Cardiac fibroblast (primary cell): ENCODE results near the gene PCDH18.
"Not testable (repeated sequence)": the region's sequence is repeated elsewhere in the genome, so short reads cannot be mapped to it uniquely, and the experiment has no call there.

Source experiments
- DNase-seq, 2 donors: peaks; one replicate each; pipeline versions ENCODE4 v3.0.0 to v3.0.0-alpha.2; 2010; ENCODE audit warnings: low read depth in 2 of 2
- H3K4me3 ChIP-seq, 2 donors: replicated peaks in 1 of 2; 1 replicate in 1 of 2; 2 replicates in 1 of 2; pipeline ENCODE4 v1.5.1; 2011; ENCODE audit warnings: low read depth in 2 of 2, low read length in 2 of 2, mild to moderate bottlenecking in 2 of 2, moderate library complexity in 1 of 2
- TF ChIP-seq, protein P1 (sequence below): IDR thresholded peaks from one replicate; pipeline ENCODE4 v1.5.1; 2011; ENCODE audit warnings: low read depth, mild to moderate bottlenecking, low read length, inconsistent platforms

Gene PCDH18

DNA sequence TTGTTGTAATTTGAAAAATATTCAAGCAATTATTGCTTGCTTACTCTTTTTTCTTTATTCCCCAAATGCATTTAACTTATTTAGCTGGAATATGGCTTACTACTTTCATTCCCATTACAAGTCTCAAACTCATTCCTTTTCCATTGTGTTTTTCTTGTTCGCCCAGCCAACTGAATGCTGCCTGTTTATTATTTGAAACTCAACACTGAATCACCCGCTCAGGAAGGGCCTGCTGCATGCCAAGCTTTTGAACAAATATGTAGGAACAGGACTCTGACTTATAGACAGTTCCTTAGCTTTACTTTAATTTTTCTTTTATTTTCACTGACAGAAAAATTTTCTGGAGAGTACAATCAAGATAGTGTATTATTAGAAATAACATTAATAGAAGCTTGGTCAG is 12.9 kb downstream of the PCDH18 start:
- DNase-seq, result peak; percentile 73 to 87
- no peak overlapping the region for H3K4me3 ChIP-seq
- TF ChIP-seq, protein P1, sequence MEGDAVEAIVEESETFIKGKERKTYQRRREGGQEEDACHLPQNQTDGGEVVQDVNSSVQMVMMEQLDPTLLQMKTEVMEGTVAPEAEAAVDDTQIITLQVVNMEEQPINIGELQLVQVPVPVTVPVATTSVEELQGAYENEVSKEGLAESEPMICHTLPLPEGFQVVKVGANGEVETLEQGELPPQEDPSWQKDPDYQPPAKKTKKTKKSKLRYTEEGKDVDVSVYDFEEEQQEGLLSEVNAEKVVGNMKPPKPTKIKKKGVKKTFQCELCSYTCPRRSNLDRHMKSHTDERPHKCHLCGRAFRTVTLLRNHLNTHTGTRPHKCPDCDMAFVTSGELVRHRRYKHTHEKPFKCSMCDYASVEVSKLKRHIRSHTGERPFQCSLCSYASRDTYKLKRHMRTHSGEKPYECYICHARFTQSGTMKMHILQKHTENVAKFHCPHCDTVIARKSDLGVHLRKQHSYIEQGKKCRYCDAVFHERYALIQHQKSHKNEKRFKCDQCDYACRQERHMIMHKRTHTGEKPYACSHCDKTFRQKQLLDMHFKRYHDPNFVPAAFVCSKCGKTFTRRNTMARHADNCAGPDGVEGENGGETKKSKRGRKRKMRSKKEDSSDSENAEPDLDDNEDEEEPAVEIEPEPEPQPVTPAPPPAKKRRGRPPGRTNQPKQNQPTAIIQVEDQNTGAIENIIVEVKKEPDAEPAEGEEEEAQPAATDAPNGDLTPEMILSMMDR, result no peak

DNA sequence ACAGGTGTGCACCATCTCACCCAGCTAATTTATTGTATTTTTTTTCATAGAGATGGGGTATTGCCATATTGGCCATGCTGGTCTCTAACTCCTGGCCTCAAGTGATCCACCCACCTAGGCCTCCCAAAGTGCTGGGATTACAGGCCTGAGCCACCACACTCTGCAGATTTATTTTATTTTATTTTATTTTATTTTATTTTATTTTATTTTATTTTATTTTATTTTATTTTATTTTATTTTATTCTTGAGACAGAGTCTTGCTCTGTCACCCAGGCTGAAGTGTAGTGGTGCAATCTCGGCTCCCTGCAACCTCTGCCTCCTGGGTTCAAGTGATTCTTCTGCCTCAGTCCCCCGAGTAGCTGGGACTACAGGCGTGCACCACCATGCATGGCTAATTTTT is 15.0 kb downstream of the PCDH18 start:
- H3K4me3 ChIP-seq, DNase-seq: not testable (repeated sequence)

DNA sequence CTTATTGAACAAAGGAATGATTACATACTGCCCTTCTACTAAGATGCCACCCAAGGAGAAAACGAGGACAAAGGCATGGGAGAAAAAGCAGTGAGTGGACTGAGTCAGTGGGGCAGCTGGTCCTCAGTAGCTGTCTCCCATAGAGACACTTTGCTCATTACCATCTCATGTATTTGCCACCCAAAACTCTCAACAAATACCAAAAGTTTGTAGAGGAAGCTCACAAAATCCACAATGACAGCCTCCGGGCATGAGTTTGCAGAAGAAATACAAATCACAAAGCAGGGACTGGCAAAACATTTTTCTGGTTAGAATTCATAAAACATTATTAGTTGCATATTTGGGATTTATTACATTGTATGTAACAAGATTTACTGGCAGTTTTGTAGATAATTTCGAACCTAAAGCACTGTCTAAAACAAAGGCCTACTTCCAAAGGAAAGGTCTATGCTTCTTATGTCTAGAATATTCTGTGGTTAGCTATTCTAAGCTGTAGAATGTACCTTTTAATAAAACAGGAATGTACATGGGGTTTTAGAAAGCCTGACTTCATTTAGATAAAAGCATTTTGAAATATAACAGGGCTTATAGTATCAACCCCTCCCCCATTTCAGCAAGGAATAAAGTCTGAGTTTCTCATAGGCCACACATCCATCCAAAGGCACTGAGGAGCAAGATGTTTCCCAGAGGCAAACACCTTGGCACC is 17.7 kb downstream of the PCDH18 start:
- DNase-seq, result no peak
- TF ChIP-seq, protein P1, result no peak
- H3K4me3 ChIP-seq, result no peak overlapping the region

DNA sequence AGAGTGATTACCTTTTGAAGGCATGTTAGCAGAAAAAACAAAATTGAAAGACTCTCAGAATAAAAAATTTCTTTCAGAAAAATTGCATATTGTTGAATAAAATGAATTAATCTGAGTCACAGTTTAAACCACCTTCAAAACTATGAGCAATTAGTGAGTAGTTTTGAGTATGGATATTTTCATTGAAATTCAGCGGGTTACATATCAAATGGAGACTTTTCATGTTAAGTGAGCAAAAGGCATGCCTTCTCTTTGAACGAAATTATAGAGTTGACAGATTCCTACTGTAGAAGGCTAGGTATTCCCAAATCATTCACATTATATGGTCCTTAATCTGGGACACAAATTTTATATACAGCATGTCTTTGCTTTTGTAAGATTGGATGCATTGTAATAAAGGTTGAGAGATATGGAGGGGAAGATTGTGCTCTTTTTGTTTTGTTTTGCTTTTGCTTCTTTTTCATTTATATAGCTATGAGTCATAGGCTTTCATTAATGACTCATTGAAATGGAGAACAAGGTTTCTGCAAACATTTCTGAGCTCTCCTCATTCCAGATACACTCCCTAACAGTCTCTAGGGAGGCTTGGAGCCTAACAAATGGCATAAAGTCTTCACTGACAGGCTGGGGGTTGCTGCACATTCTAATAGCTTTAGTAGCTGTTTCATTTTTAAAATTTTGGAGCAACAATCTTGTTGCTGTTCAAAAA is 21.6 kb downstream of the PCDH18 start:
- DNase-seq, result peak; percentile 98
- TF ChIP-seq, protein P1, result no peak
- H3K4me3 ChIP-seq, result peak overlapping the region in 1 of 2 donors; percentile 19

DNA sequence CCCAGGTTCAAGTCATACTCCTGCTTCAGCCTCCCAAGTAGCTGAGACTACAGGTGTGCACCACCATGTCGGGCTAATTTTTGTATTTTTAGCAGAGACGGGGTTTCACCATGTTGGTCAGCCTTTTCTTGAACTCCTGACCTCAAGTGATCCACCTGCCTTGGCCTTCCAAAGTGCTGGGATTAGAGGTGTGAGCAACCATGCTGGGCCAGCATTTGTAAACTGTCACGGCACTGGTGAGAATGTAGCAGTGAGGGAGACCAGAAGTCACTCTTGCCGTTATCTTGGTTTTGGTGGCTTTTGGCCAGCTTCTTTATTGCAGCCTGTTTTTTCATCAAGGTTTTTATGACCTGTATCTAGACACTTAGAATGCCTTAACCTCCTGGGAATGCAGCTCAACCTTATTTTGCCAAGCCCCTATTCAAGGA is 22.4 kb downstream of the PCDH18 start:
- TF ChIP-seq, protein P1, result no peak
- H3K4me3 ChIP-seq, result no peak overlapping the region
- peak; percentile 28 to 39 for DNase-seq

DNA sequence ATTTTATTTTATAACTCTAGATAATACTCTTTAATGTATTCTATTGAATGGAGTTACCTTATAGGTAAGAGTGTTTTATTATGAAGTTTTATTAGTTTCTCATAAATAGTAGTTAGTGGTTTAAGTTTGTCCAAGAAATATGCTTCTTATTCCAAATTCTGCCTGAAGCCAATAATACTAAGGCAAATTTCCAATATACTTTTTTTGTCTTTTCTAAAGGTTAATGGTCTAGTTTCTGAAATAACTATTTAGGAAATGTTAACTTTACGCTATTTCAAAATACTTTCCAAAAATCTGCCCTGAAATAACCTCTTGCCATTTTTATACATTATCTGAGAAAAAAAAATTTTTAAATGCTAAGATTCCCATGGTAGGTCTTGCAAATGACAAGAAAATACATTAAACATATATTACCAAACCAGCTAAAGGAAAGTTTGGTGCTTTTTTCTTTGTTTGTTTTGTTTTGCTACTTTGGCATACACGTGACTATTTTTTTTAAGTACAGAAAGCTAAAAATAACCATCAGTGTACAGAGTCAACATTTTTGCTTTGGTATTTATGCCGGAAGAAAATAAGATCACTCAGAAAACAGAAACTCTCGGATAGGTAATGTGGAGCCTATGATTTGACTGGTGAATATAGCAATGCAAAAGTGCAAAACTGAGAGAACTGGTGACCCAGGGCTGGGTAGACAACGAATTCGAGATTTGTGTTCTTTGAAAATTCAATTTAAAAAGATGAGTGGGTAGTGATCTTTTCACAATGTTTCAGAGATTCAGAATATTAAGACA is 29.8 kb downstream of the PCDH18 start:
- no peak for DNase-seq
- no peak overlapping the region for H3K4me3 ChIP-seq
- TF ChIP-seq, protein P1, result no peak

DNA sequence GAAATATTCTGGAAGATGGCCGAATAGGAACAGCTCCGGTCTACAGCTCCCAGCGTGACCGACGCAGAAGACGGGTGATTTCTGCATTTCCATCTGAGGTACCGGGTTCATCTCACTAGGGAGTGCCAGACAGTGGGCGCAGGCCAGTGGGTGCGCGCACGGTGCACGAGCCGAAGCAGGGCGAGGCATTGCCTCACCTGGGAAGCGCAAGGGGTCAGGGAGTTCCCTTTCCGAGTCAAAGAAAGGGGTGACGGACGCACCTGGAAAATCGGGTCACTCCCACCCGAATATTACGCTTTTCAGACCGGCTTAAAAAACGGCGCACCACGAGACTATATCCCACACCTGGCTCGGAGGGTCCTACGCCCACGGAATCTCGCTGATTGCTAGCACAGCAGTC is 36.0 kb downstream of the PCDH18 start:
- not testable (repeated sequence) for H3K4me3 ChIP-seq, DNase-seq
